GM12801 (cell line): Measurements from ENCODE around the gene FEV.

Experiments used
- TF ChIP-seq, protein P1 (sequence below): IDR thresholded peaks from one replicate; pipeline ENCODE4 v1.5.1; 2011; ENCODE audit warnings: control low read depth; ENCODE audit not compliant: insufficient read length; ENCODE audit errors: extremely low read depth

FEV gene

DNA sequence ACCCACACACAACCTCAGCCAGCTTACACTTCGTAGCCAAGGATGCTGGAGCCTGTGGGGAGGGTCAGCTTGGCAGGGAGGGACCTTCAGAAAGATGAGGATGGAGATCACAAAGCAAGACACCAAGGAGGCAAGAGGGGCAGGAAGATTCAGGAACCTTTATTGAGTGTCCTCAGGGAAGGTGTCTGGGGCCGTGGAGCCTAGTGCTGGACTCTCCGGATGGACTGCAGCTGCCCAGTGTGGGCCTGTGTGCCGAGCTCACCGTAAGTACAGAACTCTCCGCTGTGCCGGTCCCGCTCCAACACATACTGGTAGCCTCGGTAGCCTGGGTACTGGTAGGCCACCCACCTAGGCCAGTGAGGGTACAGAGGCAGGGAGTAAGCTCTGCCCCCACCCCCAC is 5.1 kb upstream of the FEV start:
- TF ChIP-seq, protein P1, sequence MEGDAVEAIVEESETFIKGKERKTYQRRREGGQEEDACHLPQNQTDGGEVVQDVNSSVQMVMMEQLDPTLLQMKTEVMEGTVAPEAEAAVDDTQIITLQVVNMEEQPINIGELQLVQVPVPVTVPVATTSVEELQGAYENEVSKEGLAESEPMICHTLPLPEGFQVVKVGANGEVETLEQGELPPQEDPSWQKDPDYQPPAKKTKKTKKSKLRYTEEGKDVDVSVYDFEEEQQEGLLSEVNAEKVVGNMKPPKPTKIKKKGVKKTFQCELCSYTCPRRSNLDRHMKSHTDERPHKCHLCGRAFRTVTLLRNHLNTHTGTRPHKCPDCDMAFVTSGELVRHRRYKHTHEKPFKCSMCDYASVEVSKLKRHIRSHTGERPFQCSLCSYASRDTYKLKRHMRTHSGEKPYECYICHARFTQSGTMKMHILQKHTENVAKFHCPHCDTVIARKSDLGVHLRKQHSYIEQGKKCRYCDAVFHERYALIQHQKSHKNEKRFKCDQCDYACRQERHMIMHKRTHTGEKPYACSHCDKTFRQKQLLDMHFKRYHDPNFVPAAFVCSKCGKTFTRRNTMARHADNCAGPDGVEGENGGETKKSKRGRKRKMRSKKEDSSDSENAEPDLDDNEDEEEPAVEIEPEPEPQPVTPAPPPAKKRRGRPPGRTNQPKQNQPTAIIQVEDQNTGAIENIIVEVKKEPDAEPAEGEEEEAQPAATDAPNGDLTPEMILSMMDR, result no peak

DNA sequence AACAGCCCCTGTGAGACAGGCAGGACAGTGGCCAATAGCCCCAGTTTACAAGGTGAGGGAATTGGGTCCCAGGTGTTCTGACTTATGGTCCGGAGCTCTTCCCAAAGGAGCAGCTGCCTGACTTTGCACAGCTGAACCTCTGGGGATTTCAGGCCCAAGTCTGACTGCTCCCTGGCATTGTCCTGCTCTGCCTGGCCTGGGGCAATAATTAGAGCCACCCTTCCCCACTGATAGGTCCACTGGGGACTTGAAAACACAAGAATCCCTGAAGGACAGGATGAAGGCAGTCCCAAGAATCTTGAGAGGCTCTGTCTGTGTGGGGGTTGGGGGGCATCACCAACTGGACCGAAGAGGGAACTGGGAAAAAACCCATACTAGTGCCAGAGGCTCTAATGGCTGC is 3.7 kb upstream of the FEV start:
- TF ChIP-seq, protein P1, result no peak

DNA sequence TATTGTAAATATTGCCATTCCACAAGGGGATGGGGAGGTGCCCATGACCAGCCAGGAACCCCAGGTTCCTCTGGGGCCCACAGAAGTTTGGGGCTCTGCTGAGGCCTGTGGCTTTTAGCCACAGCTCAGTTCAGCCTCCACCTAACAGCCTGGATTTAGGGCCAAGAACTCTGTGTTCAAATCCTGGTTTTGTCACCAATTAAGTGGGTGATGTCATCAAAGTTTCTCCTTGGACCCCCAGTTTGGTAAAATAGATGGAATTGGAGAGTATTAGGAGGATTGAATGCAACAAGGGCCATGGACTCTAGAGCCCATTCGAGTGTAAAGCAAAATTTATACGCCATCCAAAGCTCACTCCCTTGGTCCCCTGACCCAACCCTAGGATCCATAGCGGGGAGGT is 3.2 kb upstream of the FEV start:
- TF ChIP-seq, protein P1, result no peak

DNA sequence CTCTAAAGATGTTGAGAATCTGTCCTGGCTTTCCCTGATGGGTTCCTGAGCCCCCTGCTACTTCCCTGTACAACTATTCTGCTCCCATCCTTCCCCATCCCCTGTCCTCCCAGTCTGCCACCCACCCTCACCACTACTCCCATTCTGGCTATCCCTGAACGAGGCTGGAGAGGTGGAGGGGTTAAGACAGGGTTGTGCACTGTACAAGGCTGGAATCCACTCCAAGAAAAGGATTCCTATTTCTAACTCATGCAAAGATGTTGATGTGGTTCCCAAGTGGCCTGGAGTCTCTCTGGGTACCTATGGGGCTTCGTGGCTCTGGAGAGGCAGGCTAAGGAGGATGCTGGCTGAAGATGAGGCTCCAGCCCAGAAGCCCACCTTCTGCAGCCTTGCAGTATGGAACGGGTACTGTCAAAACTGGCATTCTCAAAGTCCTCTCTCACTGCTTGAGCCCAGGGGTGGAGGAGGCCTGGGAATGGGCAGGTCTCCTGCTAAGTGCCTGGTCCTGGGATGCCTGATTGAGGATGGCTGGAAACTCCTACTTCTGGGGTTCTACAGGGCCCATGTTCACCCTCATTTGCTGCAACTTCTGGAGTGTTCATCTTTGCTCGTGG is 1.3 kb upstream of the FEV start:
- TF ChIP-seq, protein P1, result no peak

DNA sequence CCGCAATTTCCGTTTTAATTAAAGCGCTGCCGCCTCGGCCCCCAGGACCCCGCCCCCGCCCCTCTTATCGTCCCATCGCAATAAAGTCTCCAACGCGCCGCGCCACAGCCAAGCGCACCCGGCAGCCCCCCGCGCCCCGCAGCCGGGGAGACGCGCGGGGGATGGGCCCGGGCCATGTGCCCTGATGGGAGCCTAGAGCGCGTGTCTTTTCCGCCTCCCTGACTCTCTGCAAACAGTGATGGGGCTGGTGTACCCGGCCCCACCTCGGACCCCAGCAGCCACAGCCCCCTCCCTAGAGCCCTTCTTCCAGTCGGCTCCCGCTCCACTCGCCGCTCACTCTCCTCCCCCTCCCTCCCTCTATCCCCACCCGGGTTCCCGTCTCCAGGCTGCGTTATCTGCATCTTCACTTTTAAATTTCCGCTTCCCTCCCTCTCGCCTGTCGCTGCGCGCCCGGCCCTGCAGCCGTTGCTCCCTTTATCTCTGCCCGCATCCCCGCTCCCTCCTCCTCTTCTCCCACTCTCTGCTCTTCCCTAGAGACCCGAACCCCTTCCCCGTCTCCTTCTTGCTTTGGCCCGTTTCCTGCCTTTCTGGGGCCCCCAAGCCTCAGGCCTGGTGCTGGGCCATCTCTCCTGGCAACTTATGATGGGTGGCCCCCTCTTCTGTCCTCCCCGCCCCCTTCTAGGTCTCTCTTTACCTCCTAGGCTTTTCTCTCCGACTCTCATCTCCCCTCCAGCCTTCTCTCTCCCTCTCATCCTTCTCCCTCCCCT is 524 bp upstream of the FEV start:
- TF ChIP-seq, protein P1, result no peak

DNA sequence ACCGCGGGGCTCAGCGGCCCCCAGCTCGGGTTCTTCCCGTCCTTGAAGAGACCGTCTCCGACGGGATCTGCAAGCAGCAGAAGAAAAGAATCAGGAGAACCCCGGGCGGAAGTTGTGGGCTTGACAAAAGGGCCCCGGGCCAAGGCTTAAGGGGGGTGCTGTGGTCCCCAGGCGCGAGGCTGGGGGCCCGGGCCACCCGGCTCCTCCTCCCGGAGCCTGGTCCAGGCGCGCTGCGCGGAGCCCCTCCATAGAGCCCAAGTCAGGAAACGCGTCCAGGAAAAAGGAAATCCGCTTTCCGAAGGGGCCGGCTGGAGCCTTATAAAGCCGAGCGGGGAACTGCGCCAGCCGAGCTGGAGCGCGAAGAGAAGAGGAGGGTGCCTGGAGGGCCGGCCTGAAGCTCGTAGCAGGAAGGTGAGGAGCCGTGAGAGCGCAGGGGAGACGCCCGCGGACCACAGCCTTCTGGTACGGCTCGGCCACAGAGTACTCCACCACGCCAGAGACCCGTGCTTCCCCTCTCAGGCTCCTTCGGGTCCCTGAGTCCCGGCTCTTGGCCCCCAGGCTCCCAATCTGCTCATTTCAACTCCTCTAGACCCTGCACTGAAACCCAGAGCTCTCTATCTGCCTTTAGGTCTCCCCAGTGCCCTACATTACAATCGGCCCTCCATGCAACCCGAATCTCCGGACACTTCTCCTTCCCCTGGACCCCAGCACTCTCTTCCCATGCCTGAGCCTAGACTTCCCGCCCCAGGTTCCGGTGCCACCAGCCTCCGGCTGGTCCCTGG is 554 bp downstream of the FEV start:
- TF ChIP-seq, protein P1, result no peak

DNA sequence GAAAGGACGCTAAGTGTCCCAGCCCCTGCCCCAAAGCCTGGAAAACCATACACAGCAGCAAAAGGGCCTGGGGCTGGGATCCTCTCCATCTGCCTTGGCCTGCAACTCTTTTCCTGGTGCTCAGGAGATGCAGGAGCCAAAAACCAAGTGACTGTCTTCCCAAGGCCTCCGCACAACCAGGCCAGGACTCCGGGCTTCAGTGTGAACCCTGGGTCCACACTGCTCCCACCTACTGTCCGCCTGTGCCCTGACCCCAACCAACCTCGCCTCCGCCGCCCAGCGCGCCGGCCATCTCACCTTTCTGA is 1.1 kb downstream of the FEV start:
- TF ChIP-seq, protein P1, result no peak
